SK-N-SH (cell line): ENCODE data around the gene MCRIP2. TPM values are rescaled to one million over a fixed set of nuclear protein-coding genes. Genes with fewer than 3 reads are reported as not detected.

Experiments
- CTCF ChIA-PET: fragments of 300-600, 350-600 bp; formaldehyde crosslinking; extraction: SDS; loops from one replicate; lab custom pipeline; 2021; lab: Yijun Ruan, JAX
- POLR2A ChIA-PET: fragments of 350-600 bp; sonication (Branson Sonifier 250); formaldehyde crosslinking; extraction: SDS; loops from one replicate; lab custom pipeline; 2020; ENCODE audit warnings: antibody characterized with exemption, inconsistent platforms; lab: Yijun Ruan, JAX
- DNase-seq: peaks from one replicate; pipeline ENCODE4 v3.0.0; 2012
- H2AFZ ChIP-seq: fragments of 200-600 bp; sonication (generic); 2 replicates; pipeline ENCODE4 v1.8.1; 2016; ENCODE audit warnings: antibody characterized with exemption, mild to moderate bottlenecking, low read depth
- H3F3A ChIP-seq: fragments of 200-600 bp; sonication (generic); replicated peaks from 2 replicates; pipeline ENCODE3; 2016; ENCODE audit warnings: antibody characterized with exemption, mild to moderate bottlenecking; ENCODE audit not compliant: insufficient read depth
- H3K27ac ChIP-seq, 2 experiments: fragments of 200-500 bp in 1 of 2; fragments of 200-600 bp in 1 of 2; sonication (Bioruptor generic) in 1 of 2; sonication (generic), shearing (Covaris generic) in 1 of 2; 2 replicates each; pipeline versions ENCODE4 v1.5.1 to v1.6.1; 2014 to 2016; ENCODE audit warnings: low read depth in 2 of 2, inconsistent platforms in 1 of 2, low read length in 1 of 2, mild to moderate bottlenecking in 1 of 2, mixed read lengths in 1 of 2
- H3K27me3 ChIP-seq: fragments of 200-600 bp; sonication (generic), shearing (Covaris generic); 2 replicates; pipeline ENCODE4 v1.6.1; 2016; ENCODE audit warnings: mixed run types; ENCODE audit not compliant: insufficient read depth
- H3K36me3 ChIP-seq, 2 experiments: fragments of 200-500 bp in 1 of 2; fragments of 200-600 bp in 1 of 2; sonication (Bioruptor generic) in 1 of 2; sonication (generic) in 1 of 2; replicated peaks in 1 of 2; 2 replicates each; pipeline versions ENCODE3 to v1.5.1; 2014 to 2016; ENCODE audit warnings: low read length in 1 of 2, mild to moderate bottlenecking in 1 of 2; ENCODE audit not compliant: insufficient read depth in 2 of 2, control insufficient read depth in 1 of 2
- H3K4me1 ChIP-seq, 2 experiments: fragments of 200-500 bp in 1 of 2; fragments of 200-600 bp in 1 of 2; sonication (Bioruptor generic) in 1 of 2; sonication (generic), shearing (Covaris generic) in 1 of 2; 2 replicates each; pipeline versions ENCODE4 v1.5.1 to v1.6.1; 2014 to 2016; ENCODE audit warnings: low read depth in 1 of 2, low read length in 1 of 2, mixed run types in 1 of 2; ENCODE audit not compliant: insufficient read depth in 2 of 2, control insufficient read depth in 1 of 2
- H3K4me2 ChIP-seq: fragments of 200-600 bp; sonication (generic), shearing (Covaris generic); 2 replicates; pipeline ENCODE4 v1.6.1; 2017; ENCODE audit warnings: mixed run types
- H3K4me3 ChIP-seq, 2 experiments: fragments of 200-500 bp in 1 of 2; fragments of 200-600 bp in 1 of 2; sonication (Bioruptor generic) in 1 of 2; sonication (generic), shearing (Covaris generic) in 1 of 2; 2 replicates each; pipeline versions ENCODE4 v1.5.1 to v1.8.1; 2014 to 2016; ENCODE audit warnings: low read depth in 2 of 2, inconsistent platforms in 1 of 2, low read length in 1 of 2, mild to moderate bottlenecking in 1 of 2, mixed read lengths in 1 of 2, moderate library complexity in 1 of 2
- H3K79me2 ChIP-seq: fragments of 200-600 bp; sonication (generic); 2 replicates; pipeline ENCODE4 v1.8.1; 2017; ENCODE audit warnings: mild to moderate bottlenecking; ENCODE audit not compliant: insufficient read depth
- H3K9ac ChIP-seq: fragments of 200-600 bp; sonication (generic); 2 replicates; pipeline ENCODE4 v1.6.1; 2017; ENCODE audit warnings: mixed run types
- H3K9me2 ChIP-seq: fragments of 200-600 bp; sonication (generic); 2 replicates; pipeline ENCODE4 v1.6.1; 2017; ENCODE audit warnings: mixed run types
- H3K9me3 ChIP-seq: fragments of 200-600 bp; sonication (generic); 2 replicates; pipeline ENCODE4 v1.6.1; 2017; ENCODE audit warnings: mixed run types, mild to moderate bottlenecking, moderate library complexity
- H4K20me1 ChIP-seq: fragments of 200-600 bp; sonication (generic); 2 replicates; pipeline ENCODE4 v1.6.1; 2017; ENCODE audit warnings: mild to moderate bottlenecking, mixed run types; ENCODE audit not compliant: insufficient read depth
- CHD2 ChIP-seq: fragments of 150-350 bp; IDR thresholded peaks from 2 replicates; pipeline ENCODE4 v1.6.1; 2018; ENCODE audit warnings: low read length; ENCODE audit not compliant: partially characterized antibody
- CTCF ChIP-seq: fragments of 200-600 bp; sonication (generic); IDR thresholded peaks from 2 replicates; pipeline ENCODE4 v1.6.1; 2017; ENCODE audit warnings: antibody characterized with exemption, mild to moderate bottlenecking, moderate library complexity
- ELF1 ChIP-seq: IDR thresholded peaks from 2 replicates; pipeline ENCODE4 v1.4.0; 2012
- EP300 ChIP-seq, 2 experiments: IDR thresholded peaks; 2 replicates each; pipeline versions ENCODE4 v1.4.0 to v1.6.1; 2012; ENCODE audit warnings: borderline replicate concordance in 1 of 2, low read depth in 1 of 2, low read length in 1 of 2
- FOSL2 ChIP-seq: IDR thresholded peaks from 2 replicates; pipeline ENCODE4 v1.4.0; 2012; ENCODE audit warnings: low read depth, mild to moderate bottlenecking, moderate library complexity, borderline replicate concordance
- FOXJ3 ChIP-seq: sonication (generic); formaldehyde crosslinking; IDR thresholded peaks from 2 replicates; pipeline ENCODE4 v1.5.1; 2020; ENCODE audit warnings: mild to moderate bottlenecking, missing genetic modification reagents
- GABPA ChIP-seq: IDR thresholded peaks from 2 replicates; pipeline ENCODE4 v1.4.0; 2012; ENCODE audit warnings: low read depth, mild to moderate bottlenecking
- GATA2 ChIP-seq: sonication (generic); formaldehyde crosslinking; IDR thresholded peaks from 2 replicates; pipeline ENCODE4 v1.5.0; 2020; ENCODE audit warnings: mild to moderate bottlenecking, missing genetic modification reagents
- JUND ChIP-seq: IDR thresholded peaks from 2 replicates; pipeline ENCODE4 v1.4.0; 2012
- MXI1 ChIP-seq: IDR thresholded peaks from 2 replicates; pipeline ENCODE4 v1.6.1; 2012; ENCODE audit warnings: mild to moderate bottlenecking, low read depth, low read length, improper control_type of control experiment
- NFIC ChIP-seq: IDR thresholded peaks from 2 replicates; pipeline ENCODE4 v1.4.0; 2012; ENCODE audit warnings: borderline replicate concordance
- NRF1 ChIP-seq: IDR thresholded peaks from 2 replicates; pipeline ENCODE4 v1.6.1; 2012; ENCODE audit warnings: low read depth, mild to moderate bottlenecking, low read length
- POLR2AphosphoS5 ChIP-seq: IDR thresholded peaks from 2 replicates; pipeline ENCODE4 v1.6.1; 2012; ENCODE audit warnings: low read depth, low read length
- RCOR1 ChIP-seq: fragments of 150-350 bp; IDR thresholded peaks from 2 replicates; pipeline ENCODE4 v1.6.1; 2017; ENCODE audit warnings: antibody characterized with exemption, low read length
- REST ChIP-seq: IDR thresholded peaks from 2 replicates; pipeline ENCODE4 v1.6.1; 2012; ENCODE audit warnings: mild to moderate bottlenecking, low read depth, low read length, moderate library complexity
- SMC3 ChIP-seq: IDR thresholded peaks from 2 replicates; pipeline ENCODE4 v1.6.1; 2012; ENCODE audit warnings: low read depth, low read length, improper control_type of control experiment
- USF2 ChIP-seq: fragments of 150-350 bp; IDR thresholded peaks from 2 replicates; pipeline ENCODE4 v1.6.1; 2017; ENCODE audit warnings: antibody characterized with exemption, low read length, low read depth, borderline replicate concordance
- YY1 ChIP-seq: IDR thresholded peaks from 2 replicates; pipeline ENCODE4 v1.4.0; 2012; ENCODE audit warnings: low read depth, mild to moderate bottlenecking
- WGBS: methylation state at CpG from one replicate; pipeline ENCODE4 v1.1.6; 2017; ENCODE audit warnings: low lambda C conversion rate; 5-methylcytosine and 5-hydroxymethylcytosine counted together
- polyA plus RNA-seq, 3 experiments: library from polyadenylated mRNA; depleted of rRNA; stranded (reverse); fragments of >200 nt; gene quantifications; 2 replicates each; pipeline ENCODE4 v1.2.3, GENCODE V29; 2012
- TF ChIP-seq, protein P1 (sequence below): IDR thresholded peaks from 2 replicates; pipeline ENCODE4 v1.4.0; 2012; ENCODE audit warnings: low read depth, borderline replicate concordance
- TF ChIP-seq, protein P2 (sequence below): IDR thresholded peaks from 2 replicates; pipeline ENCODE4 v1.4.0; 2012; ENCODE audit warnings: low read depth

MCRIP2 gene
- polyA plus RNA-seq, 1 of the 3 experiments (the other 2 are of a cell fraction), result 36.9 TPM

- TF ChIP-seq FOSL2 (no peak), YY1 (no peak), GATA2 (no peak), JUND (no peak), CHD2 (no peak)
- TF ChIP-seq, protein P1, sequence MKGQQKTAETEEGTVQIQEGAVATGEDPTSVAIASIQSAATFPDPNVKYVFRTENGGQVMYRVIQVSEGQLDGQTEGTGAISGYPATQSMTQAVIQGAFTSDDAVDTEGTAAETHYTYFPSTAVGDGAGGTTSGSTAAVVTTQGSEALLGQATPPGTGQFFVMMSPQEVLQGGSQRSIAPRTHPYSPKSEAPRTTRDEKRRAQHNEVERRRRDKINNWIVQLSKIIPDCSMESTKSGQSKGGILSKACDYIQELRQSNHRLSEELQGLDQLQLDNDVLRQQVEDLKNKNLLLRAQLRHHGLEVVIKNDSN, result no peak
- TF ChIP-seq, all 33 proteins: peak for 0
These were observed 47.8 kb upstream of the MCRIP2 start (continued) for GRCh38 chr16:593807-594206.

DNA sequence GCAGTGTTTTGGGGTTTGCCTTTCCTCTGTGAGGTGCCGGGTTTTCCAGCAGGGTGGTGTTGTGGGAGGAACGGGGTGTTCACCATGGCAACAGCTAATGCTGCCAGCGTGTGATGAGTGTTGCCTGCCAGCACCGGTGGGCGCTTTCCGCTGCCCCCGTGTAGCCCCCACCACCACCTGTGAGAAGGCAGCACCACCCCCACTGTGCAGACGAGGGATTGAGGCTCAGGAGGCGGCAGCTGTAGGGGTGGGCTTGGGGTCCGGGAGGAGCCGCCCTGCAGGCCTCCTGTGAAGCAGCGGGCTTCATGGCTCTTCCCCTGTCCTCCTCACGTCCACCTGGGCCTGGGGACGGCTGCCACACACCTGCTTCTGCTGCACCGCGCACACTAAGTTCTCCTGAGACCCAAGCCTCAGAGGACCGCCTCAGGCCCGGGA, 46.5 kb upstream of the MCRIP2 start:
- Histone ChIP-seq H3K9me2 (no peaks in the 10 kb centered on the region), H3F3A (peaks cover 2% of the 10 kb centered on the region), H3K27me3 (no peaks in the 10 kb centered on the region), H3K27ac (no peak overlapping the region), H3K4me1 (peaks cover 0 to 8% of the 10 kb centered on the region in 2 experiments; a peak in 1 of 4 replicates), H2AFZ (no peak overlapping the region), H3K36me3 (peaks cover 0 to 2% of the 10 kb centered on the region in 2 experiments), H3K9ac (no peak overlapping the region), H3K4me3 (no peak overlapping the region), H3K9me3 (no peaks in the 10 kb centered on the region), H3K4me2 (no peak overlapping the region), H4K20me1 (peaks cover 52% of the 10 kb centered on the region), H3K79me2 (peaks cover 75% of the 10 kb centered on the region)
- CTCF ChIA-PET, result no interaction called here
- DNase-seq, result no peak
- TF ChIP-seq FOSL2 (no peak), NRF1 (no peak), MXI1 (no peak), RCOR1 (no peak), USF2 (no peak), YY1 (no peak), GATA2 (no peak), ELF1 (no peak), REST (no peak), JUND (no peak), EP300 (IDR thresholded peaks at IDR 0.05; ENCODE audit: borderline replicate concordance in 1 of 2, low read depth in 1 of 2, low read length in 1 of 2) (no peak), FOXJ3 (no peak), SMC3 (no peak), POLR2AphosphoS5 (no peak), NFIC (no peak), GABPA (no peak), CTCF (no peak)
- TF ChIP-seq, protein P2, sequence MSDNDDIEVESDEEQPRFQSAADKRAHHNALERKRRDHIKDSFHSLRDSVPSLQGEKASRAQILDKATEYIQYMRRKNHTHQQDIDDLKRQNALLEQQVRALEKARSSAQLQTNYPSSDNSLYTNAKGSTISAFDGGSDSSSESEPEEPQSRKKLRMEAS, result no peak
- WGBS, result 91% methylated on average over 6 of the region's 18 CpGs
- POLR2A ChIA-PET, result no interaction called here
